RWPE1 (cell line): ENCODE data around the gene TBC1D22A.
A peak's percentile ranks its signal among the peaks of the same experiment; 100 is the strongest.

ENCODE experiments used
- CTCF ChIA-PET: fragments of 350-600 bp; sonication (Branson Sonifier 250); formaldehyde crosslinking; extraction: SDS; loops from one replicate; lab custom pipeline; 2021; lab: Yijun Ruan, JAX
- POLR2A ChIA-PET: fragments of 400-600 bp; formaldehyde crosslinking; extraction: SDS; loops from one replicate; lab custom pipeline; 2020; ENCODE audit warnings: antibody characterized with exemption; ENCODE audit not compliant: low non-redundant PET; lab: Yijun Ruan, JAX
- DNase-seq: peaks from one replicate; pipeline ENCODE4 v3.0.0; 2012; ENCODE audit warnings: low spot score
- H3K27ac ChIP-seq: fragments of 450-650 bp; 2 replicates; pipeline ENCODE4 v1.5.1; 2017
- CTCF ChIP-seq: fragments of 450-650 bp; conservative IDR thresholded peaks from 2 replicates; pipeline ENCODE4 v1.5.1; 2017; ENCODE audit warnings: low read depth, mild to moderate bottlenecking

TBC1D22A gene

GRCh38 chr22:46881373-46882118 is 119.1 kb downstream of the TBC1D22A start:
- ChIA-PET POLR2A (no interaction called here), CTCF (no interaction called here)
- DNase-seq: peak; percentile 2
- peak overlapping the region; percentile 6; the same call in 1 of the 2 replicates for H3K27ac ChIP-seq
- TF ChIP-seq CTCF: no peak

GRCh38 chr22:46883092-46883910 is 120.9 kb downstream of the TBC1D22A start:
- H3K27ac ChIP-seq: no peak overlapping the region
- no peak for TF ChIP-seq CTCF
- DNase-seq: no peak
- CTCF ChIA-PET: no interaction called here
- POLR2A ChIA-PET: no interaction called here

- no peak for TF ChIP-seq CTCF
- CTCF ChIA-PET: no interaction called here
- POLR2A ChIA-PET: no interaction called here
Measured at GRCh38 chr22:46884365-46884764, 121.9 kb downstream of the TBC1D22A start.

GRCh38 chr22:46887978-46888377 is 125.5 kb downstream of the TBC1D22A start:
- CTCF ChIA-PET: no interaction called here
- H3K27ac ChIP-seq: no peak overlapping the region
- POLR2A ChIA-PET: no interaction called here

More at GRCh38 chr22:46884365-46884764, 121.9 kb downstream of the TBC1D22A start:
- no peak overlapping the region for H3K27ac ChIP-seq
- DNase-seq: no peak

GRCh38 chr22:46890819-46891218 is 128.4 kb downstream of the TBC1D22A start:
- ChIA-PET CTCF (no interaction called here), POLR2A (no interaction called here)
- no peak for TF ChIP-seq CTCF
- DNase-seq: no peak
- H3K27ac ChIP-seq: no peak overlapping the region

More at GRCh38 chr22:46887978-46888377, 125.5 kb downstream of the TBC1D22A start:
- no peak for DNase-seq
- TF ChIP-seq CTCF: no peak

GRCh38 chr22:46891382-46891951 is 129.0 kb downstream of the TBC1D22A start:
- CTCF ChIA-PET: interaction anchor here (0.8 kb wide), 1 partner anchor 48 kb away, joined by 4 read pairs; no protein-coding TSS in a partner anchor
- no peak for DNase-seq
- H3K27ac ChIP-seq: no peak overlapping the region
- POLR2A ChIA-PET: no interaction called here
- no peak for TF ChIP-seq CTCF
